Left ventricle myocardium inferior (tissue), 1 donor: ENCODE results near the gene VCAM1. TPM values are rescaled to one million over a fixed set of nuclear protein-coding genes. Genes with fewer than 3 reads are reported as not detected.

Experiments used
- DNase-seq: peaks from one replicate; pipeline ENCODE4 v3.0.0-alpha.2; 2020
- H3K27ac ChIP-seq: fragments of 200-600 bp; replicated peaks from 2 replicates; pipeline ENCODE4 v1.8.0; 2021
- H3K27me3 ChIP-seq: fragments of 200-600 bp; 2 replicates; pipeline ENCODE4 v1.8.0; 2021; ENCODE audit warnings: low read depth
- H3K36me3 ChIP-seq: fragments of 200-600 bp; 2 replicates; pipeline ENCODE4 v1.8.0; 2021
- H3K4me1 ChIP-seq: fragments of 200-600 bp; 2 replicates; pipeline ENCODE4 v1.8.0; 2021
- H3K4me3 ChIP-seq: fragments of 200-600 bp; 2 replicates; pipeline ENCODE4 v1.8.0; 2021; ENCODE audit warnings: mild to moderate bottlenecking, moderate library complexity
- H3K9me3 ChIP-seq: fragments of 200-600 bp; replicated peaks from 2 replicates; pipeline ENCODE4 v1.8.0; 2021
- CTCF ChIP-seq: fragments of 200-600 bp; IDR thresholded peaks from 2 replicates; pipeline ENCODE4 v1.8.0; 2021; ENCODE audit warnings: antibody characterized with exemption, mild to moderate bottlenecking, borderline replicate concordance
- intact Hi-C: fragments of 100-400 bp; cut with micrococcal nuclease; formaldehyde crosslinking; loops from one replicate; pipeline ENCODE4 v1.11.0; 2022
- long read RNA-seq: library from polyadenylated mRNA; unstranded; transcript quantifications from one replicate; pipeline ENCODE4 v2.0.0, GENCODE V29; 2021
- total RNA-seq: library from RNA; stranded (reverse); fragmentation: NEBNext Ultra II Directional; extraction: Animal tissue kit (Norgen Biotek cat#: 25700); gene quantifications from one replicate; pipeline ENCODE4 v1.2.1, GENCODE V29; 2021
- donor health status: DM: no; HTN: yes; CAD: no; lungs with severe emphysema.

VCAM1 gene
- total RNA-seq: 4.0 TPM
- long read RNA-seq, transcript VCAM1-201 (9 exons, 3,083 nt): major isoform, 6 of 6 reads
- long read RNA-seq, partial matches to known transcripts: 0 of 6 reads
- long read RNA-seq, other reads (novel, unspliced or antisense): 0 of 6 reads

- no peak for TF ChIP-seq CTCF
- no peaks in the 10 kb centered on the region for H3K36me3 ChIP-seq
- peaks cover 19% of the 10 kb centered on the region for H3K4me1 ChIP-seq
- H3K9me3 ChIP-seq: no peaks in the 10 kb centered on the region
- no peak for DNase-seq
- H3K27me3 ChIP-seq: no peaks in the 10 kb centered on the region
- peak within 1 kb of the TSS; percentile 49 for H3K4me3 ChIP-seq
- H3K27ac ChIP-seq: peak within 1 kb of the TSS; percentile 36
- intact Hi-C loops: no loop called here
These were observed at the start of gene VCAM1 for GRCh38 chr1:100719490-100719889. Gene VCAM1, plus strand, starts transcription at chr1:100719742. Its CDS starts 119 bp downstream, at chr1:100719861.

- no peak for DNase-seq
- no peaks in the 10 kb centered on the region for H3K27me3 ChIP-seq
- H3K4me1 ChIP-seq: no peaks in the 10 kb centered on the region
- peaks cover 30% of the 10 kb centered on the region for H3K9me3 ChIP-seq
- H3K27ac ChIP-seq: no peak overlapping the region
- no peak overlapping the region for H3K4me3 ChIP-seq
- no peak for TF ChIP-seq CTCF
- intact Hi-C loops: no loop called here
- H3K36me3 ChIP-seq: no peaks in the 10 kb centered on the region
These were observed 49.5 kb upstream of the VCAM1 start for GRCh38 chr1:100670083-100670482.

- H3K27me3 ChIP-seq: no peaks in the 10 kb centered on the region
- DNase-seq: no peak
These were observed 47.9 kb upstream of the VCAM1 start for GRCh38 chr1:100671601-100672000.

GRCh38 chr1:100683448-100684349 lies 35.8 kb upstream of the VCAM1 start:
- H3K27me3 ChIP-seq: no peaks in the 10 kb centered on the region
- intact Hi-C loops: no loop called here
- H3K36me3 ChIP-seq: no peaks in the 10 kb centered on the region
- H3K9me3 ChIP-seq: peaks cover 21% of the 10 kb centered on the region
- DNase-seq: no peak
- TF ChIP-seq CTCF: no peak
- no peak overlapping the region for H3K27ac ChIP-seq
- H3K4me3 ChIP-seq: no peak overlapping the region
- H3K4me1 ChIP-seq: no peaks in the 10 kb centered on the region

More at GRCh38 chr1:100671601-100672000, 47.9 kb upstream of the VCAM1 start:
- H3K4me3 ChIP-seq: no peak overlapping the region
- intact Hi-C loops: no loop called here
- no peak overlapping the region for H3K27ac ChIP-seq
- no peak for TF ChIP-seq CTCF
- H3K4me1 ChIP-seq: no peaks in the 10 kb centered on the region
- H3K9me3 ChIP-seq: peaks cover 35% of the 10 kb centered on the region
- no peaks in the 10 kb centered on the region for H3K36me3 ChIP-seq

- Histone ChIP-seq H3K9me3 (peaks cover 40% of the 10 kb centered on the region), H3K27me3 (no peaks in the 10 kb centered on the region), H3K4me1 (no peaks in the 10 kb centered on the region), H3K27ac (no peak overlapping the region), H3K4me3 (no peak overlapping the region), H3K36me3 (no peaks in the 10 kb centered on the region)
- no peak for DNase-seq
- intact Hi-C loops: no loop called here
- TF ChIP-seq CTCF: no peak
These were observed 19.8 kb upstream of the VCAM1 start for GRCh38 chr1:100699744-100700143.
